HG03064 (cell line): ENCODE results near the gene FLCN.

ENCODE experiments used
- ATAC-seq: cut with Tn5 transposase; IDR thresholded peaks from one replicate; pipeline ENCODE4 v1.9.1; 2021; ENCODE audit warnings: low read depth; ENCODE audit not compliant: unreplicated experiment

Gene FLCN

DNA sequence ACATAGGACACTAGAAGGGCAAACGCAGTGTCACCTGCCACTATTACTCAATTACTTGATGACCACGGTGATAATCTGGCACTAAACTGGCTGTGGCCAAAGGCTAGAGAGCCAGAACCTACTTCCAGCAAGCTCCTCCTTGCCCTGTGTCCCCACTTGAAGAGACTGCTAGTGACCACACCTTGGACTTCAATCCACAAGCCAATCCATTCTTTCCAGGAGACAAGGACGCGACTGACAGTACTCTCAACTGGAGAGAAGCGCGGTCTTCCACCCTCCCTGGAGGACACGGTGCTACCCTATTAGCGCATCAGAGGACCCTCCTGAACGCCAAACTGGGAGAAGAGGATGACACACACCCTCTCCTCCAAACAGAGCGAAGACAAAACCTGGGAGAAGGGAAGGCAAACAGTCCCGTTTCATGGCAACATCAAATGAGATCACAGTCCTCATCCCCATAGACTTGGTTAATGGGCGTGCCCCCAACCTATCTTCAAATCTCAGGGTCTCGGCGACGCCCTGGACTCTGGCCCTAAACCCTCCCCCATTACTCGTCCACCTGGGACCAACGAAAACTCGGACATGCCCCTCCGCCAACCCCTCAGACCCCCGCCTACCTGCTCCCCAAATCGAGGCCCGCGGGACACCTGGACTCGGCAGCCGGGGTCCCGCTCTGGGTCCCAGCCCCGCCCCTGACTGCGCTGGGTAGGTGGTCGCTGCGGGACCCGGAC is 508 bp downstream of the FLCN start:
- no peak for ATAC-seq

- no peak for ATAC-seq
Observed at GRCh38 chr17:17235212-17236174, 1.5 kb downstream of the FLCN start.

GRCh38 chr17:17232303-17232621 is 4.7 kb downstream of the FLCN start:
- ATAC-seq, result no peak

GRCh38 chr17:17231621-17232302 is 5.2 kb downstream of the FLCN start:
- ATAC-seq, result no peak

- ATAC-seq, result no peak
Observed at GRCh38 chr17:17229416-17230384, 7.3 kb downstream of the FLCN start.

DNA sequence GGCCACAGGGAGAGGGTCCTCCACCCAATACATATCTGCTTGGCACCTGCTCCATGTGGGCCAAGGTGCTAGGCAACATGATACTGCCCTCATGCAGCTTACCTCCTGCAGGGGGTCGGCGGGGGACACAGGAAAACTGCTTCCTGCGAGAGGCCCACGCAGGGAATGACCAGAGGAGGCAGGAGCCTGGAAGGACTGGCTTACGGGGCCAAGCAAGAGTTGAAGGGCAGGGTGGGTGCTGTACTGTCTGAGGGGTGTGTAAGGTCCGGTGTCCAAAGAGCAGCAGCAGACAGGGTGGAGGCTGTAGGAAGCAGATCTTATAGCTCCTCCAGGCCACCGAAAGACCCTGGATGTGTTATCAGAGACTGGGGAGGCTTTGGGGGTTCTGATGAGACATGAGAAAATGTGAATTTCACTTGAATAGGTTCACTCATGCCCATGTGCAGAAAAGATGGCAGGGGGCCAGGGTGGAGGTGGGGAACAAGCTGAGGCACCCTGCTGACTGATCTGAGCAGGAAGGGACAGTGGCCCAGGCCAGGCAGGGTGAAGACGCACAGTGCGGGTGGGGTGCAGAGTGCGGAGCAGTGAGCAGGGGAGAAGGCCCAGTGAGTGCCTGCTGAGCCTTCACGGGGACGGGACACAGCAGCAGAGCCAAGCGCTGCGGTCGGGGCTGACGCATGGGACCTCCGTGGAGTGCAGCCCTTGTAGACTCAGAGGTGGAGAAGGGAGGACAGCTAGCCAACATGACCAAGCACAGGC is 8.3 kb downstream of the FLCN start:
- no peak for ATAC-seq

DNA sequence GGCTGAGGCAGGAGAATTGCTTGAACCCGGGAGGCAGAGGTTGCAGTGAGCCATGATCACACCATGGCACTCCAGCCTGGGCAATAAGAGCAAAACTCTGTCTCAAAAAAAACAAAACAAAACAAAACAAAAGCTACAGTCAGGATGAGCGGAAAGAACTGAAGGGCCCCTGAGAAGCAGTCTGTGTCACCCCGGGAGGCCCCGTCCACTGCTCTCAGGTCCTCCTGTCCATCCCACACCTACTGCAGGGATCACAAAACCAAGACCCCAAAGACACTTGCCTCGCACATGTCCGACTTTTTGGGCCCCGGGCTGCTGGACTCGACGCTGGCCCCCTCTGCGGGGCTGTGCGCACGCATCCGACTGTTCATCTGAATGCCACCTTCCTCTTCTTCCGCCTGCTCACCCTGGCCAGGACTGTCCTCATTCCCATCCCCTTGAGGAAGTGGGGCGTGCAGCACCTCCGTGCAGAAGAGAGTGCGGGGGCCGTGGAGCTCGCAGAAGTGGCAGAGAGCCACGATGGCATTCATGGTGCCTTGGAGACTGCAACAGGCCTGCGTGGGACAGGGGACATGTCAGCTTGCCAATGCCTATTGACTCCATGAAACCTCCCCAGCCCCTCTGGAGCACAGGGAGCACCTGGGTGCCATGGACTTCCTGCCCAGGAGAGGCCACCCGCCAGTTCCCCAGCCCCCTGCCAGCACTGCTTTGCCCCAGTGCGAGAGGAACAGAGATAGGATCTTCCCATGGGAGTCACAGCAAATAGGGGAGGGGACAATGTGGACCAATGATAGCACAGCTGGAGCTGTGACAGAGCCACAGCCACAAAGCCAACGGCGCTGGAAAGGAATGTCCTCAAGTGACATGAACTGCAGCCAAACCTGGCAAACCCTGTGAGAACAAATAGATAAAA is 9.1 kb downstream of the FLCN start:
- no peak for ATAC-seq

DNA sequence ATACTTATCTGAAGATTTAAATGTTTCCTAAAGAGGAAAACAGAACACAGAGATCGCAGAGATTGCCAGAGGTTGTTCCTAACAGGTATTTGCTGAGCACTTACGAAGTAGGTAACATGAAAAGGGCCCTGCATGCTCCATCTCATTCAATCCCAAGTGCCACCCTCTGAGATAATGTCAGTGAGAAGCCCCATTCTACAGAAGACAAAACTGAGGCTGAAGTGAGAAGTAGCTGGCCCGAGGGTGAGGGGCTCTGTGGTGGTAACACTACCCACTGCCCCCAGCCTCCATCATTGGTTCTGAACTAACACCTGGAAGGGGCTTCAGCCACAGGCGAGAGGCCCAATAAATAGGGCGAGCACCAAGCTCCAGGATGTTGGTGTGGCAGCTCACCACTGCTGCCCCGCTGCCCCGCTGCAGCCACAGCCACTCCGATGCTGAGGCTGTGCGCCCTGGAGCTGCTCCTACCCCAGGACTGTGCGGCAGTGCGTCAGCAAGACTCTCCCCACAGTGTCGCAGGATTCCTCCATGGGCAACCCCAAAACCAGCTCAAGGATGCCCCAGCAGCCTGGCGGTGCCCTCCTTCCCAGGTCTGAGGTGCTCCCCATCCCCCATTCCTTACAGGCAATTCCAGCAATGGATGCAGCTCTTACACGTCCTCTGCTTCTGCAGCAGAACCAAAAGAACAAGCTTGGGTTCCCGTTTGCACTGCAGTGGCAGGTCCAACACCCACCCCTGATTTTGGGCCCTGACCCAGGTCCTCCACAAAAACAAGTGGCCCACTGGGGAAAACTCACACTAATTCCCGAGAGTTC is 10.3 kb downstream of the FLCN start:
- ATAC-seq, result no peak

DNA sequence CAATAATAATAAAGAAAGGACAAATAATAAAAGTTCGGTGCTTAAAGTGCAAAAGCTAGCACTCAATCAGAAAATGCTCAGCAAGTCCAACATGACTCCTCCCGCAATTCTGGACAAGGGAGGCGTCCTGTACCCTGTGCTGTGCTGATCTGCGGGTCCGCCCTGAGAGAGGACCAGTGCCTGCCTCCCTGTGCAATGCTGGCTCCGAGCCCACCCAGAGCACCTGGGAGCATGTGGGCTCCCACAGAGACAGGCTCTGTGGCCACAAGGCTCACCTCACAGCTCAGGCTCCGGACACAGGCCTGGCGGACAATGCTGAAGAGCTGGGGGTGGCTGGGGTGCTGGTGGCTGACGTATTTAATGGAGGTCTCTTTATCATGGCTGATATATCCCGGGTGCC is 11.1 kb downstream of the FLCN start:
- no peak for ATAC-seq

GRCh38 chr17:17224137-17224536 is 12.8 kb downstream of the FLCN start:
- no peak for ATAC-seq

GRCh38 chr17:17223736-17224135 is 13.2 kb downstream of the FLCN start:
- no peak for ATAC-seq

GRCh38 chr17:17221329-17221728 is 15.6 kb downstream of the FLCN start:
- ATAC-seq, result no peak

GRCh38 chr17:17220529-17220928 is 16.4 kb downstream of the FLCN start:
- no peak for ATAC-seq

GRCh38 chr17:17217995-17218394 is 19.0 kb downstream of the FLCN start:
- no peak for ATAC-seq

- ATAC-seq, result no peak
Observed at GRCh38 chr17:17216776-17217175, 20.2 kb downstream of the FLCN start.

DNA sequence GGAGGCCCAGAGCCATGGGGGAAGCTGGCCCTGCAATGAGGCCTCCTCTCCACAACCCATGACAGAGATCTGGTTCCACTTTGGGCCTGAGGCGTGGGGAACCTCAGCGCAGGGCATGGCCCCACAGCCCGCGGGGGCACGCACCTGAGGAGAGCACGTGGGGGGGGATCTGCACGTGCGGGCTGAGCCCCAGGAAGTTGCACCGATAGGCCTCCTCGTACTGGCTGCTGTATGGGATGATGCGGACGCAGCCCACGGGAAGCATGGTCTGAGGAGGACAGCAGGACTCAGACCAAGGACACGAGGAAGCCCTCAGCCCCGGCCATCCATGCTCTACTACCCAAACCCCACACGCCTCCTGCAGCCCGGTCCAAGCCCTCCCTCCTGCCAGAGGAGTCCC is 20.7 kb downstream of the FLCN start:
- no peak for ATAC-seq

DNA sequence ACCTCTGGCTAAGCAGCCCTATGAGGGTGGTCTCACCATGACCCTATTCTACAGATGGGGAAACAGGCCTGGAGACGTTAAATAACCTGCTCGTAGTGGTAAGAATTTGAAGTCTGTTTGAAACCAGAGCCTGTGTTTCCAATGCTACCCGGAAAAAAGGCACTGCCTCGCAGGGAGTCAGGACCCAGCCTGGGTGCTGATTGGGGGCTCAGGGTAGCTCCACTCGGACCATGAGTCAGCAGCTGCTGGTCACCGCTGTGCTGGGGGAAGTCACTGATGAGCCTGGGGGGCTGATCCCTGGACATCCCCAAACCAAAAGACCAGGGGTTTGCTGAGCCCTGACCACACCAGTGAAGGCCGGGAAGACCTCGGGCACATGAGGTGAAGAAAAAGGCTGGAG is 21.4 kb downstream of the FLCN start:
- no peak for ATAC-seq
